Right kidney (tissue), 9 donors: ENCODE data around the gene LSM3.

Experiments used
- DNase-seq: peaks from one replicate; pipeline ENCODE4 v3.0.0-alpha.2; 2016
- long read RNA-seq, 8 donors: transcript quantifications; one replicate each; lab custom pipeline, GENCODE V29; 2026

LSM3 gene
- long read RNA-seq, donor 1, transcript LSM3-201 (4 exons, 3,815 nt) = major isoform, 133 of 163 reads
- long read RNA-seq, donor 1, partial matches to known transcripts = 24 of 163 reads
- long read RNA-seq, donor 1, other reads (novel, unspliced or antisense) = 6 of 163 reads
- long read RNA-seq, donor 2, transcript LSM3-201 (4 exons, 3,815 nt) = major isoform, 66 of 86 reads
- long read RNA-seq, donor 2, partial matches to known transcripts = 20 of 86 reads
- long read RNA-seq, donor 2, other reads (novel, unspliced or antisense) = 0 of 86 reads
- long read RNA-seq, donor 3, transcript LSM3-201 (4 exons, 3,815 nt) = major isoform, 44 of 44 reads
- long read RNA-seq, donor 3, partial matches to known transcripts = 0 of 44 reads
- long read RNA-seq, donor 3, other reads (novel, unspliced or antisense) = 0 of 44 reads
- long read RNA-seq, donor 4, transcript LSM3-201 (4 exons, 3,815 nt) = major isoform, 75 of 92 reads
- long read RNA-seq, donor 4, partial matches to known transcripts = 17 of 92 reads
- long read RNA-seq, donor 4, other reads (novel, unspliced or antisense) = 0 of 92 reads
- long read RNA-seq, donor 5, transcript LSM3-201 (4 exons, 3,815 nt) = major isoform, 95 of 112 reads
- long read RNA-seq, donor 5, partial matches to known transcripts = 17 of 112 reads
- long read RNA-seq, donor 5, other reads (novel, unspliced or antisense) = 0 of 112 reads
- long read RNA-seq, donor 6, transcript LSM3-201 (4 exons, 3,815 nt) = major isoform, 70 of 82 reads
- long read RNA-seq, donor 6, partial matches to known transcripts = 12 of 82 reads
- long read RNA-seq, donor 6, other reads (novel, unspliced or antisense) = 0 of 82 reads
- long read RNA-seq, donor 7, transcript LSM3-201 (4 exons, 3,815 nt) = major isoform, 98 of 137 reads
- long read RNA-seq, donor 7, partial matches to known transcripts = 39 of 137 reads
- long read RNA-seq, donor 7, other reads (novel, unspliced or antisense) = 0 of 137 reads
- long read RNA-seq, donor 8, transcript LSM3-201 (4 exons, 3,815 nt) = major isoform, 81 of 110 reads
- long read RNA-seq, donor 8, partial matches to known transcripts = 29 of 110 reads
- long read RNA-seq, donor 8, other reads (novel, unspliced or antisense) = 0 of 110 reads

- DNase-seq = peak; percentile 99
Measured at GRCh38 chr3:14178247-14179113, at the start of gene LSM3, which contains the start of gene XPC. TSS of gene LSM3 (plus strand) at chr3:14178817. CDS start at chr3:14178861, 44 bp downstream. TSS of gene XPC (minus strand) at chr3:14178601. CDS start at chr3:14178568, 33 bp downstream.

GRCh38 chr3:14129296-14129695 is 49.3 kb upstream of the LSM3 start:
- no peak for DNase-seq

- no peak for DNase-seq
Measured at GRCh38 chr3:14130230-14130629, 48.4 kb upstream of the LSM3 start.

- no peak for DNase-seq
Measured at GRCh38 chr3:14130707-14131106, 47.9 kb upstream of the LSM3 start.

GRCh38 chr3:14131134-14131533 is 47.5 kb upstream of the LSM3 start:
- DNase-seq = no peak

GRCh38 chr3:14132120-14132519 is 46.5 kb upstream of the LSM3 start:
- no peak for DNase-seq

- DNase-seq = no peak
Measured at GRCh38 chr3:14132689-14133088, 45.9 kb upstream of the LSM3 start.

- no peak for DNase-seq
Measured at GRCh38 chr3:14133188-14133800, 45.3 kb upstream of the LSM3 start.

- DNase-seq = no peak
Measured at GRCh38 chr3:14133876-14134275, 44.7 kb upstream of the LSM3 start.

- no peak for DNase-seq
Measured at GRCh38 chr3:14134291-14134690, 44.3 kb upstream of the LSM3 start.

- no peak for DNase-seq
Measured at GRCh38 chr3:14135581-14135980, 43.0 kb upstream of the LSM3 start.

- no peak for DNase-seq
Measured at GRCh38 chr3:14137004-14137403, 41.6 kb upstream of the LSM3 start.

- no peak for DNase-seq
Measured at GRCh38 chr3:14137445-14137844, 41.2 kb upstream of the LSM3 start.

GRCh38 chr3:14138109-14138877 is 40.3 kb upstream of the LSM3 start:
- DNase-seq = no peak

- DNase-seq = no peak
Measured at GRCh38 chr3:14138878-14139655, 39.5 kb upstream of the LSM3 start.

GRCh38 chr3:14139771-14140170 is 38.8 kb upstream of the LSM3 start:
- no peak for DNase-seq

- DNase-seq = no peak
Measured at GRCh38 chr3:14140668-14141067, 37.9 kb upstream of the LSM3 start.

GRCh38 chr3:14141144-14141543 is 37.5 kb upstream of the LSM3 start:
- no peak for DNase-seq

GRCh38 chr3:14141602-14142341 is 36.8 kb upstream of the LSM3 start:
- no peak for DNase-seq
